IPS DF 6.9 (cell line): ENCODE measurements around the gene TFB1M.
"Not testable (repeated sequence)": the region's sequence is repeated elsewhere in the genome, so short reads cannot be mapped to it uniquely, and the experiment has no call there.

ENCODE experiments used
- DNase-seq: peaks from one replicate; pipeline ENCODE4 v3.0.0-alpha.2; 2013; ENCODE audit warnings: low read depth, low spot score
- H3K27ac ChIP-seq: one replicate; pipeline ENCODE4 v1.5.1; 2013; ENCODE audit warnings: low read length, control low read depth
- H3K27me3 ChIP-seq: 2 replicates; pipeline ENCODE4 v1.6.1; 2013; ENCODE audit warnings: mild to moderate bottlenecking, low read length; ENCODE audit not compliant: control insufficient read depth, insufficient read depth
- H3K36me3 ChIP-seq: 2 replicates; pipeline ENCODE4 v1.6.1; 2013; ENCODE audit warnings: low read length; ENCODE audit not compliant: control insufficient read depth, insufficient read depth
- H3K4me1 ChIP-seq: 2 replicates; pipeline ENCODE4 v1.6.1; 2013; ENCODE audit warnings: low read length; ENCODE audit not compliant: control insufficient read depth, insufficient read depth
- H3K4me3 ChIP-seq: 2 replicates; pipeline ENCODE4 v1.5.1; 2013; ENCODE audit warnings: mild to moderate bottlenecking, low read length
- H3K9me3 ChIP-seq: 2 replicates; pipeline ENCODE4 v1.6.1; 2013; ENCODE audit warnings: low read length, inconsistent platforms; ENCODE audit not compliant: control insufficient read depth, insufficient read depth
- WGBS: extraction: QIAGEN DNeasy Blood & Tissue Kit; methylation state at CpG from one replicate; pipeline ENCODE4 v1.1.7; 2013; ENCODE audit warnings: mixed read lengths, missing lambda C conversion rate; ENCODE audit not compliant: insufficient read length, insufficient coverage; 5-methylcytosine and 5-hydroxymethylcytosine counted together

TFB1M gene

DNA sequence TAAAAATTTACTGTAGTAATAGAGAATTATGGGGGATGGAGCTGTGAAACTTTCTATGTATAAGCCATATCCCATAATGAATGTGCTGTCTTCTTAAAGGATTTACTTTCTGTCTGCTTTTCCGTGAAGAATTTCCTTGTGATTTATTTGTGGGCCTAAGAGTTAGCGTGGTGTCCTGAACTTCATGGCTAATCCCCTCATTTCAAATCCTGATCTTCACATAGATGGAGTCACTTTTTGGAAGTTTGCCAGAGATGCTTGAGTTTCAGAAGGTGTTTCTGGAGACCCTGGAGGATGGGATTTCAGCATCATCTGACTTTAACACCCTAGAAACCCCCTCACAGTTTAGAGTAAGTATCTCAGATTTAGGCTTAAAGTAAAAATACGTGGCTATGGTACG, 69.8 kb downstream of the TFB1M start:
- H3K27ac ChIP-seq: no peak overlapping the region
- H3K36me3 ChIP-seq: 0 out of 2 replicates have a peak, but pooled peaks cover 4% of the 10 kb centered on the region
- H3K9me3 ChIP-seq: no peaks in the 10 kb centered on the region

DNA sequence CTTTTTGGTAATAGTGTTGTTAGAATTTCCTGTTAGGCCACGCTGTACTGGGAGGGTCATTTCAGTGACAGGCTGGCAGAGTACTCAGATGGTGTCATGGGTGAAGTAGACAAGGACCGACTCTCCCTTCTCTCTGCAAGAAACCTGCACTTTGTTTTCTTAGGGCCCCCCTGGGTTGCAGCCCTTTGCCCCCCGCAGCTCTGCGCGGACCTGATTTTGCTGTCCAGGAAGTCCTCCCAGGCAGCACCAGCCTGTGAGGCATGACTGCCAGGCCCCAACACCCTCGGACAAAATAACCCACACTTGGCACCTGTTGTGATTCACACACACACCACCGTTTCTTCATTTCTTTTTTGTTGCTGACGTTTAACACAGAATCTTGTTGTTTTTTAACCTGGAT, 72.3 kb downstream of the TFB1M start:
- no peak for DNase-seq
- no peak overlapping the region for H3K4me3 ChIP-seq
- no peak overlapping the region for H3K27ac ChIP-seq
- no peaks in the 10 kb centered on the region for H3K27me3 ChIP-seq
- H3K9me3 ChIP-seq: no peaks in the 10 kb centered on the region
- no CpG with 5 or more reads among the region's 8 CpGs for WGBS
- 0 out of 2 replicates have a peak, but pooled peaks cover 4% of the 10 kb centered on the region for H3K36me3 ChIP-seq
- H3K4me1 ChIP-seq: no peaks in the 10 kb centered on the region

More for the DNA sequence above, 69.8 kb downstream of the TFB1M start:
- Histone ChIP-seq H3K4me3 (no peak overlapping the region), H3K4me1 (0 out of 2 replicates have a peak, but pooled peaks cover 2% of the 10 kb centered on the region), H3K27me3 (no peaks in the 10 kb centered on the region)
- whole genome bisulfite sequencing: no CpG with 5 or more reads among the region's 4 CpGs
- no peak for DNase-seq

DNA sequence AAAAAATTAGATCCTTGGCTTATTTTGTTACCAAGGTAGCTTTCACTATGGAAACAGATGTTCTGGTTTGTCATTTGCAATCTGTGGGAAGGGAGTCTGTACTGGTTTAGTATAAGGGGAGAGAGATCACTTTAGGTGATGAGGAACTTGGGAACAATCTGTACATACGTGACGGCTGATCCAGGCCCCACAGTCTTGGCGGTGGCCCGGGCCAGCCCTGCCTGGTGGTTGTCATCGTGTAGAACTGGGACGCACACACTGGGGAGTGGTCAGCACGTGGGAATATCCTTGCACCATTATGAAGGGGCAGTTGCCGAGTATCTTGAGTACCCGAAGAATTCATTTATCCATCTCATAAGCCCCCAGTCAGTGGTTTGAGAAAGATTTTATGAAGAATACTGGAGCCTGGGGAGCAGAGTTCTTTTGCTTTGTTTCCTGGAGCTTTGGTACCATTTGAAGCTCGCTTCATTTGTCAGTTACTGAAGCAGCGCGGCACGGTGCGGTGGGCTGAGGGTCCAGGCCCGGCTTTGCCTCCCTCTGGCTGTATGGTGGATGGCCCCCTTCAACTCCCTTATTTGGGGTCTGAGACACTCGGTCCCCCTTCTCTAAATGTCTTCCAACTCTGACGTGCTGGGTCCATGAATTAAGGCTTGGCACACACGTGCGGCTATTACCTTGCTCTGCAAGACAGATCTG, 73.2 kb downstream of the TFB1M start:
- Histone ChIP-seq H3K9me3 (peaks cover 1% of the 10 kb centered on the region; the same call in 1 of the 2 replicates), H3K4me1 (no peaks in the 10 kb centered on the region), H3K4me3 (no peak overlapping the region), H3K27me3 (no peaks in the 10 kb centered on the region), H3K36me3 (no peaks in the 10 kb centered on the region), H3K27ac (no peak overlapping the region)
- no CpG with 5 or more reads among the region's 19 CpGs for WGBS
- DNase-seq: no peak

DNA sequence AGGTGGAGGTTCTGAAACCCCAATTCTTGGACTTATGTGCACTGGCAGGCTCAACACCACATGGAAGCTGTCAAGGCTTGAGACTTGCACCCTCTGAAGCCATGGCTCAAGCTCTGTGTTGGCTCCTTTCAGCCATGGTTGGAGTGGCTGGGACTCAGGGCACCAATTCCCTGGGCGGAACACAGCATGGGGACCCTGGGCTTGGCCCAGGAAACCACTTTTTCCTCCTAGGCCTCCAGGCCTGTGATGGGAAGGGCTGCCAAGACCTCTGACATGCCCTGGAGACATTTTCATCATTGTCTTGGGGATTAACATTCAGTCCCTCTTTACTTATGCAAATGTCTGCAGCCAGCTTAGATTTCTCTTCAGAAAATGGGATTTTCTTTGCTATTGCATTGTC, 76.7 kb downstream of the TFB1M start:
- Histone ChIP-seq H3K4me3 (no peak overlapping the region), H3K36me3 (no peaks in the 10 kb centered on the region), H3K27me3 (no peaks in the 10 kb centered on the region), H3K4me1 (no peaks in the 10 kb centered on the region), H3K9me3 (peaks cover 1% of the 10 kb centered on the region; the same call in 1 of the 2 replicates), H3K27ac (no peak overlapping the region)
- WGBS: no CpG with 5 or more reads among the region's 1 CpG
- no peak for DNase-seq

DNA sequence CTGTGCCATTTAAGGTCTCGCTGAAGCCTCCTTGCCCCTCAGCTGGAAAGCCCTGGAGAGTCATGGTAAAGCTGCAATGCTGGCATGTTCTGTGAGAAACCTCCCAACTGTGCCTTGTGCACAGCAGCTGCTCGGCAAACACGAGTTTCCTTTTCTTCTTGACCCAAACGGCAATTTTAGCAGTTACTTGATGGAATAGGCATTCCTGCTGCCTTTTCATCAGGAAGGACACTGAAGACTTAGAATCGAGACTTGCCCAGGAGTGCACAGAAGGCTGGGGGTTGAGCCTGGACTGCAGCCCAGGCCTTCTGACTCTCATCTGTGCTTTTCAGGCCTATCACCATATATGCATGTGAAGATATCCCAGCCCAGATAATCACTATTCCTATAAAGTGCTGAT, 79.2 kb downstream of the TFB1M start:
- no CpG with 5 or more reads among the region's 5 CpGs for WGBS
- no peak for DNase-seq
- Histone ChIP-seq H3K27me3 (no peaks in the 10 kb centered on the region), H3K9me3 (peaks cover 1% of the 10 kb centered on the region; the same call in 1 of the 2 replicates), H3K4me1 (no peaks in the 10 kb centered on the region), H3K36me3 (no peaks in the 10 kb centered on the region), H3K4me3 (no peak overlapping the region), H3K27ac (no peak overlapping the region)

DNA sequence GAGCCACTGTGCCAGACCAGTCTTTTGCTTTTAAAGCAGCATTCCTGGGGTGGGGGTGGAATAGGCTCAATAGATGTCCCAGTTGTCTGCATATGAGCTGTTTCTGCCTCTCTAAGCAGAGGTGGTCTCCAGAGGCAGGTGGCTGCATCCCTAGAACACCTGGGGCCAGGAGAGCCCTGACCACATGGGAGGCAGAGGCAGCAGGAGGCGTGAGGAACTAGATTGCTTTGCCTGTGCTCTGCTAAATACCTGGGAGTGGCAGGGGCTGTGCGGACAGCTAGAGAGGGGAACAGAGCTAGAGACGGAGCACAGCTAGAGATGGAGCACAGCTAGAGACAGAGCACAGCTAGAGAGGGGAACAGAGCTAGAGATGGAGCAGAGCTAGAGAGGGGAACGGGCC, 79.6 kb downstream of the TFB1M start:
- Histone ChIP-seq H3K4me1 (no peaks in the 10 kb centered on the region), H3K27me3 (no peaks in the 10 kb centered on the region), H3K9me3 (peaks cover 1% of the 10 kb centered on the region; the same call in 1 of the 2 replicates), H3K36me3 (no peaks in the 10 kb centered on the region), H3K4me3 (no peak overlapping the region), H3K27ac (no peak overlapping the region)
- DNase-seq: no peak
- WGBS: no CpG with 5 or more reads among the region's 4 CpGs

DNA sequence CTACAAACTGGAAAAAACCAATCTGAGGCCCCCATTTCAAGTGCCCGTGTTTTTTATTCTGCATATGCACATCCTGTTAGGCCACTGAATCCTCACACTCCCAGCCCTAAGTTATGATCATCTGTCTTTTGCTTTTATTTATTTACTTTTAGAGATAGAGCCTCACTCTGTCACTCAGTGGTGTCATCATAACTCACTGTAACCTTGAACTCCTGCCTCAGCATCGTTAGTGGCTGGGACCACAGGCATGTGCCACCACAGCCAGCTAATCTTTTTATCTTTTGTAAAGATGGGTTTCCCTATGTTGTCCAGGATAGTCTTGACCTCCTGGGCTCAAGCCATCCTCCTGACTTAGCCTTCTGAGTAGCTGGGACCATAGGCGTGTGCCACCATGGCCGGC, 80.1 kb downstream of the TFB1M start:
- WGBS: no CpG with 5 or more reads among the region's 4 CpGs
- Histone ChIP-seq H3K27ac (no peak overlapping the region), H3K36me3 (no peaks in the 10 kb centered on the region), H3K4me1 (no peaks in the 10 kb centered on the region), H3K4me3 (no peak overlapping the region), H3K9me3 (peaks cover 1% of the 10 kb centered on the region; the same call in 1 of the 2 replicates), H3K27me3 (no peaks in the 10 kb centered on the region)
- no peak for DNase-seq

DNA sequence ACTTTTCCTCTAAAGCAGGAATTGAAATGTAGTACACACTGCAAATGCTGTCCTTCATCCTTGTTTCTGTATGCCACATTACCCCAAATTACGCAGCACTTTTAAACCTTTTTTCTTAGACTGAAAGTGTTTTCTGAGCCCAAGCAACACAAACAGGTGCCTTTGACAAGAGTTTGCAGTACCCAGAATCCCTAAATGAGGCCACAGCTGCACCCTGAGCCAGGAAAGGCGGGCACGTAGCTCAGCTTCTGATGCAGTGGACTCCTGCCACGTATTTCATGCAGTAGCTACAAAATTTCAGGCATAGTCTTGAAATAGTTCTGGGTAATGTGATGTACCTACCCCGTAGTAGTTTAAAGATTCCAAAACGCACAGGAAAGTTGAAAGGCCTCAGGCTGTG, 81.4 kb downstream of the TFB1M start:
- peaks cover 1% of the 10 kb centered on the region; the same call in 1 of the 2 replicates for H3K9me3 ChIP-seq
- no peak overlapping the region for H3K4me3 ChIP-seq
- no peaks in the 10 kb centered on the region for H3K36me3 ChIP-seq
- whole genome bisulfite sequencing: no CpG with 5 or more reads among the region's 6 CpGs
- H3K4me1 ChIP-seq: peaks cover 1% of the 10 kb centered on the region; the same call in 1 of the 2 replicates
- no peaks in the 10 kb centered on the region for H3K27me3 ChIP-seq
- no peak overlapping the region for H3K27ac ChIP-seq
- no peak for DNase-seq

DNA sequence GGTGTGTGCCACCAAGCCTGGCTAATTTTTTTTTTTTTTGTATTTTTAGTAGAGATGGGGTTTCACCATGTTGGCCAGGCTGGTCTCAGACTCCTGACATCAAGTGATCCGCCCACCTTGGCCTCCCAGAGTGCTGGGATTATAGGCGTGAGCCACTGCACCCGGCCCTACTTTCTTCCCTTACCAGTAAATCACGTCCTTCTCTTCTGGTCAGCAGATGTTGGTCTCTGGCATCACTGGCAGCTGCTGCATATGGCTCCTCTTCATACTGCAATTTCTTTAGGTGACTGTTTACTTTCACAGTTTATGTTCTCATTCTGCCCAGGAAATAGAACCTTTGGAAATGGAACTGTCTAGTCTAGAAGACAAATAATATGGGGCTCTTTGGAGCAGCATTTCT, 83.3 kb downstream of the TFB1M start:
- H3K27ac ChIP-seq, H3K36me3 ChIP-seq, DNase-seq, H3K4me3 ChIP-seq, H3K4me1 ChIP-seq, H3K27me3 ChIP-seq, H3K9me3 ChIP-seq: not testable (repeated sequence)
- WGBS: no CpG with 5 or more reads among the region's 4 CpGs

DNA sequence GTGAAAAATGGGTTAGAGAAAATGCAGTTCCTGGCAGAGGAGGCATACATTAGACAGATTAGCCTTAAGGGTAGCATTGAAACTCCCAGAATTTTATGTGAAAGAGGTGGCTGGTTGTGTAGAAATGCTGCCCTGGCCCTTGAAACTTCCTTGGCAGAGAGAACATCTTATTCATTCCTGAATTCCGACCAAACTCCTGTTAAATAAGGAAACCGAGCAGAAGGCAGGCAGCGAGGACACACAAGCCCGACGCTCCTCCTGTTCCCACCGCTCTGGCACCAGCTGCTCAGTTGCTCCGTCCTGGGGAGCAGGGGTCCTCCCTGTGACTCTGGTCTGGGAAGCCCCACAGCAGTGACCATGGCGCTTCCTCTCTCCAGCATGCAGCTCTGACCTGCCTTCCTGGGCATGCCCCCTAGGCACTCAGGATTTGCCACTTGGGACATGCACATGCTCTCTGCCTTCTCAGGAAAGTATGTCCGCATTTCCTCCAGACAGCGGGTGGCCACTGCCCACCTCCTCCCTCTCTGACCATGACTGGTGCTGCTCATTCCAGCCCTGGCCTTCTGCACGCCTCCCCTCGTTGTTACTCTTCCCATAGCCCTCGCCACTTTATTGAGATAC, 85.6 kb downstream of the TFB1M start:
- Histone ChIP-seq H3K4me3 (no peak overlapping the region), H3K4me1 (peaks cover 1% of the 10 kb centered on the region; the same call in 1 of the 2 replicates), H3K27me3 (no peaks in the 10 kb centered on the region), H3K27ac (no peak overlapping the region), H3K36me3 (no peaks in the 10 kb centered on the region), H3K9me3 (no peaks in the 10 kb centered on the region)
- WGBS: no CpG with 5 or more reads among the region's 13 CpGs
- no peak for DNase-seq
